COLO668 (cell line): Measurements from ENCODE around the gene AFDN.

Experiments
- DNase-seq: peaks from one replicate; lab custom pipeline; 2025; ENCODE audit not compliant: unreplicated experiment; lab: John Stamatoyannopoulos, UW

AFDN gene

GRCh38 chr6:167838207-167838748 lies 11.6 kb downstream of the AFDN start:
- no peak for DNase-seq

DNA sequence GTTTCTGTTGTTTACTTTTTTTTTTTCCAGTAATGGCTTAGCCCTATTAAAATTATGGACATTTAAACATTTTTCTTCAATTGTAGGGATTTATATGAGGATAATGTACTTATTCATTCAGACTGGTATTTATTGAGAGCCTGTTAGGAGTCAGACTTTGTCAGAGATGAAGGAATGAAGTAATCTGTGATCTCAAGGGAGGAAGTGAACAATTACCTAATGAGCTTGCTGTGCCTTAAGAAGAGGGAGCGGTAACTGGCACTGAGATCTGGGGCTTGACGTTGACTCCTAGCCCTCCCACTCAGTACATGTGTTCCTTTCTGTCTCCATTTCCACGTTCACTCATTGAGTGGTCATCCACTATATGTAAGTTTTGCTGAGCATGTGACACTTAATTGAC lies 12.6 kb downstream of the AFDN start:
- no peak for DNase-seq

DNA sequence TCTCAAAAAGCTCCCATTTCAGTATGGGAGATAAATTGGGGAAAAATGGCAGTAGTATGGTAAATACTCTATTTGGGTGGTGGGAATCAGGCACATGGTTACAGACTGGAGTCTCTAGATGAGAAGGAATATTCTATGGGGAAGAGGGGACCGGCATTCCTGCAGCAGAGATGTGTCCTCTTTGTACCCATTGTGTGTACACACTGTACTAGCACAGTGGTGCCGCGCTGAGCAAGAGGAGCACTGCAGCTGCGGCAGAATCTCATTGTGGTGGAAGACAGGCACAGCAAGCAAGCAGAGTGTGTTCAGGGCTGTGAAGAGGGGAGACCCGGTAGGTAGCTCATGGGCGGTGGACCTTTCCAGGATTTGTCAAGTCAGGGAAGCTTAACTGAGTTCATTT lies 13.0 kb downstream of the AFDN start:
- DNase-seq = no peak

DNA sequence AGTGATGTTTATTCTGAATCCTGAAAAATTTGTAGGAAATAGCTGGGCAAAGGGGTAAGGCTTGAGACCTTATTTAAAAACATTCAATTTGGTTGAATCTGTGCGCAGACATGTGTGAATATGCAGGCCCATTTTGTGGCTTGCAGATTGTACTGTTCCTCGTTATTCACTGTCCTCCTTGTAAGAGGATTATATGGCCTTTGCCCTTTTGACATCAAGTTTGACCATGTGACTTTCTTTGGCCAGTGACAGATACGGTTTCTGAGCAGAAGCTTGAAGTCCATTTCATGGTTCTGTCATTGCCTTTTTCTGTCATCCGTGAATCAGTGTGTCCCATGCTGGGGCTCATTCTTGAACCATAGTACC lies 13.4 kb downstream of the AFDN start:
- DNase-seq = no peak

DNA sequence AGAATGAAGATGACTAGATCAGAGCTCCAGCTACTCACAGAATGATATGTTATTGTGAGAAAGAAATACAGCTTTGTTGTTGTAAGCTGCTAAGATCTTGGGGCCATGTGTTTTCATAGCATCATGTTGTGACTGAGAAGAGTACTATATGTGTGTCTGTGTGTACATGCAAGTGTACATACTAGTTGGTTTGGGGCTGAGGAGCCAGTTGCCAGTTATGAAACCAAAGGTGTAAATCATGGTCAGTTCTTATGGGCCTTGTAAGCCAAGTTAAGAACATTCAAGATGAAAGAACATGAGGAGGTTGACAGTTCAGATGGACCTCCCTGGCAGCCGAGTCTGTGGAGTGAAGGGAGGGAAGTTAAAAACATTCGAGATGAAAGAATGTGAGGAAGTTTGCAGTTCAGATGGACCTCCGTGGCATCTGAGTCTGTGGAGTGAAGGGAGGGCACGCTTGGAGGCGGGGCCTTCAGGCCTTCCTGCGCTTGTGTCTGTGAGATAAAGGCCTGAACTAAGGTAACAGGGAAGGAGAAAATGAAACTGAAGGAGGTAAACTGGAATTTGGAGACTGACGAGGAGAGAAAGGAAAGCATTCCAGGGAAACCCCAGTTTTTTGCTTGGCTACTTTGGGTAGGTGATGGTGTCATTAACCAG lies 13.9 kb downstream of the AFDN start:
- no peak for DNase-seq

DNA sequence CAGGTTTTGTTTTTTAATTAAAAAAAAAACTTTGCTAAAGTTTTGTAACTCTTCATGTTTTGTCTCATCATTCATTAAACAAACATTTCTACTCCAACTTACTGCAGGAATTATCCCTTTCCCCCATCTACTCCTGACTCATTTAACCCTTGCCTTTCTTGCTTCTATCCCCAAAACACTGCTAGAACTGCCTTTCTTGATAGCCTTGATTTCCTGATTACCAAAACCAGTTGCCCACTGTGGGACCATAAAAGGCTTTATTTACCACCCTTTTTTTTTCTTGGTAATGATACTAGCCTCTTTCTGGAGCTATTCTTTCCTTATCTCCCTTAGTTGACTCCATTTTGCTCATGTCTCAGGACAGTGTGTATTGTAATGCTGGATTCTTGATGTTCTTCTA lies 15.3 kb downstream of the AFDN start:
- no peak for DNase-seq

GRCh38 chr6:167842457-167842856 lies 15.7 kb downstream of the AFDN start:
- DNase-seq = no peak

DNA sequence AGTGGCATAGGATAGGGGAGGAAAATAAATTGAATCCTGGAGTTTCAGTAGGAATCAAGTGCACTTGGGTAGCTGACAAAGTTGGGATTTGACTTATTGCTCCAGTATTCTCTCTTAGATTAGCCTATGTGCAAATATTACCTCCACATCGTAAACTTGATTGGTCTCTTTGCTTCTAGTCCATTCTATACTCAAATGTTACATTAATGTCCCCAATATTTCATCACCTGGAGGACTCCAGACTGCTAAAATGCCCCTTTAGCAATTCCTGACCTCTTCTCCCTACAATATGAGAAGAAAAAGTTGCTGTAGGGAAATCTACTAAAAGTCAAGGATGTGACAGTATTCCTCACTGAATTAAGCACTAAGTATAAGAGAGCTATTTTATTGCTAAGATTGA lies 16.3 kb downstream of the AFDN start:
- no peak for DNase-seq

DNA sequence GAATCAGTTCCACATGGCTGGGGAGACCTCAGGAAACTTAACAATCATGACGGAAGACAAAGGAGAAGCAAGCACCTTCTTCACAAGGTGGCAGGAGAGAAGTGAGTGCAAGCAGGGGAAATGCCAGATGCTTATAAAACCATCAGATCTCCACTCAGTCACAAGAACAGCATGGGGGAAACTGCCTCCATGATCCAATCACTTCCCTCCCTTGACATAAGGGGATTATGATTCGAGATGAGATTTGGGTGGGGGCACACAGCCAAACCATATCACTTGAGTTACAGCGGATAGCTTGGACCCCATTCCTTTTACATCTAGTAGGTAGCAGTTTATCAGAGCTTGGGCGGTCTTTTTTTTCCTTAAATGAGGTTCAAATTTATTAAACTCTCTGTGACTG lies 19.1 kb downstream of the AFDN start:
- DNase-seq = no peak

GRCh38 chr6:167846997-167847606 lies 20.4 kb downstream of the AFDN start:
- DNase-seq = no peak

GRCh38 chr6:167847936-167848335 lies 21.2 kb downstream of the AFDN start:
- no peak for DNase-seq

GRCh38 chr6:167848783-167849182 lies 22.1 kb downstream of the AFDN start:
- no peak for DNase-seq

DNA sequence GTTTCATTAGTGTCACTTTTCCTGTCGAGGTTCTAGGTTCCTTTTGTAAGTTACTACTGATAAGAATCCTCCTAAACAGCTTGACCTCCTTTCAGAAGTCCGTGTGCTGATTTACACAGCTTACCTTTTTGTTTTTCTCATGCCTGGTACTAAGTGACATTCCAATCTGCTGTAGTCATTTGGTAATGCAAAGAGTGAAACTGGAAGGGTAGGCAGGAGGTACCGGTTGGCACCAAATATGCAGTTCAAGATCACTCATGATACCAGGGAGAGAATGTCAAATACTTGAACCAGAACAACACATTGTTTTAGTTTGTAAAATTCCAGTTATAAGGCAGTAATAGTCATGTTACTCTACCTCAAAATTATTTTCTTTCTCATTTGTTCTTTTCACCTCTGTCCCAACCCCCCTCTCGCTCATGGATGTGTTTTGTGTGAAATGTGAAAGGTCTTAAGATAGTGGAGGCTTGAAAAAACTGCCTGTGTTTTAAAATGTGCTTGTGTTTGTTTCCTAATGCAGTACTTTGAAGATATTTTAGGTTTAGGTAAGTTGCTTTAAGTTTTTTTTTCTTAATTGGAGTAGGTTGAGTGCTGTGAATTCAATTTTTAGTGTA lies 23.2 kb downstream of the AFDN start:
- no peak for DNase-seq

DNA sequence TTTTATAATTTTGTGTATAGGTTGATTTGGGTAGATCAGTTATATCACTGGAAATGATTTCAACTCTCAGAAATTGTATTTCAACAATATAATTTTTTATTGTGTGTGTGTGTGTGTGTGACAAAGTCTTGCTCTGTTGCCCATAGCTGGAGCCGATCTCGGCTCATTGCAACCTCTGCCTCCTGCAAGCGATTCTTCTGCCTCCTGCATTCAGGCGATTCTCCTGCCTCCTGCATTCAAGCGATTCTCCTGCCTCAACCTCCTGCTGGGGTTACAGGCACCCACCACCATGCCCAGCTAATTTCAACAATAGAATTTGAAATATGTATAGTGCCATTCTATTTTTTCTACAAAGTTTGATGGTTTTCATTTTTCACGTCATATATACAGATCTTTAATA lies 24.1 kb downstream of the AFDN start:
- no peak for DNase-seq

DNA sequence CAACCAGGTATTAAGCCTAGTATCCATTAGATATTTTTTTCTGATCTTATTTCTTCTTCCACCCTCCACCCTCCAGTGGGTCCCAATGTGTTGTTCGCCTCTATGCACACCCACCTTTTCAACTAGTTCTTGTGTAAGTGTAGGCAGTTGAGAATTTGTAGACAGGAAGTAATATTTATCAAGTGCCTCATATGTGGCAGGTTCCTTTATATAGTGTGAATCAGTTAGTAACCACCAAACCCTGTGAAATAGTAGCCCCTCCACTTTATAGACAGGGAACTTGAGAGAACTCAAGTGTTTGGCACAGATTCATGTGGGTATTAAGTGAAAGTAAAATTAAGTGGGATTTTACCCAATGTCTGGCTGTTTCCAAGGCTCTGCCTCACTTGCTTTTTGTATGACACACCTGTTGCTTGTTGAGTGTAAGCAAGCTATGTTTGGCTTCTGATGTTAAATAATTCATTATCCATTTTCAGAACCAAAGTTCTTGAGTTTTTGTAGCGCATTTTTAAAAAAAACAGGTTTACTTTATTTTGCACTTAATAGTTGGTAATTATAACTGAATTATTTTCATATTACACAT lies 24.8 kb downstream of the AFDN start:
- DNase-seq = no peak

GRCh38 chr6:167855825-167856425 lies 29.2 kb downstream of the AFDN start:
- no peak for DNase-seq

GRCh38 chr6:167856474-167856873 lies 29.8 kb downstream of the AFDN start:
- DNase-seq = no peak

GRCh38 chr6:167856999-167857660 lies 30.4 kb downstream of the AFDN start:
- DNase-seq = no peak

DNA sequence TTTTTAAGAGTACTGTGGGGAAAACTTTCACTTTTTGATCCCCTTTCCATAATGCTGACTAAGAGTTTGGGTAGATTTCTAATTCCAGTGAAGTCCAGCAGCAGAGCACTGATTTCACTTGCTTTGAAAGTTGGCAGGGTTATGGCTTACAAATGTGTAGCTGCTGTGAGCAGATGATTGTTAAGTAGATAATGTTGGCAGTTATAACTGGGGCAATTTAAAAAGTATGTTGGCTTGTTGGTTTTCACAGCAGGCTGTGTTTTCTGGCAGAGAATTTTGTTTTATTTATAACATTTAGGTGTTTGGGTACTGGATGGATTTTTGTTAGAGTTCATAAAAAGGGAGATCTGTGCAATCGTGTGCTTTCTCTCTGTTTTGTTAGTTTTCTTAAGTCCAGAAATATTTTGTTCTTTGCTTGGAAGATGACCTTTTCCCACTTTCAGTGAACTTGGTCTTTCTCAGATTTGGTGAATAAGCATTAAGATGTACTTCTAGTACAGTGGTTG lies 31.4 kb downstream of the AFDN start:
- DNase-seq = no peak

GRCh38 chr6:167858842-167859664 lies 32.3 kb downstream of the AFDN start:
- no peak for DNase-seq
